CD4-positive, alpha-beta T cell treated with Interleukin-4 for 4 hours (primary cell): ENCODE data around the gene OR10P1.

Experiments
- DNase-seq: peaks from one replicate; pipeline ENCODE4 v3.0.0-alpha.2; 2020

The OR10P1 gene

GRCh38 chr12:55686366-55687010 is 49.8 kb downstream of the OR10P1 start:
- DNase-seq = no peak
